Fibroblast of skin of abdomen (primary cell): ENCODE results near the gene CTAGE1.
"Not testable (repeated sequence)": the region's sequence is repeated elsewhere in the genome, so short reads cannot be mapped to it uniquely, and the experiment has no call there.

ENCODE experiments used
- DNase-seq: peaks from one replicate; pipeline ENCODE4 v3.0.0-alpha.2; 2013

CTAGE1 gene

GRCh38 chr18:22434973-22435608 lies 17.4 kb upstream of the CTAGE1 start:
- DNase-seq = peak; percentile 81

GRCh38 chr18:22433956-22434355 lies 16.2 kb upstream of the CTAGE1 start:
- DNase-seq = peak; percentile 85

GRCh38 chr18:22432657-22433137 lies 15.0 kb upstream of the CTAGE1 start:
- peak; percentile 85 for DNase-seq

DNA sequence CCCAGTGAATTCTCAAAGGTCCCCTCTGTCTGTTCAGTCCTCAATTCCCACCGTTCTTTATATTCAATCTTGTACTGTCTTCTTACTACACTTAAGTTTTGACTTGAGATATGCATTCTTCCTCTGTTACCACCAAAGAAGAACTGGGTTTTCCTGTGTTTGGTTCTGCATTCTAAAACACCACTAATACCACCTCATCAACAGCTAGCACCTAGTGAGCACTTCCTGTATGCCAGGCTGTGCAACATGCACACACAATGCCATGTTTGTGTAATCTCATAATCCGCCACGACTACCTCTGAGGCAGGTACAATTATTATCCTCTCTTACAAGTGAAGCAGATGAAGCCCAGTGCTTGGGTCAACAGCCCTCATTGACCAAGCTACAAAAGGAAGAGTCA lies 11.8 kb upstream of the CTAGE1 start:
- no peak for DNase-seq

DNA sequence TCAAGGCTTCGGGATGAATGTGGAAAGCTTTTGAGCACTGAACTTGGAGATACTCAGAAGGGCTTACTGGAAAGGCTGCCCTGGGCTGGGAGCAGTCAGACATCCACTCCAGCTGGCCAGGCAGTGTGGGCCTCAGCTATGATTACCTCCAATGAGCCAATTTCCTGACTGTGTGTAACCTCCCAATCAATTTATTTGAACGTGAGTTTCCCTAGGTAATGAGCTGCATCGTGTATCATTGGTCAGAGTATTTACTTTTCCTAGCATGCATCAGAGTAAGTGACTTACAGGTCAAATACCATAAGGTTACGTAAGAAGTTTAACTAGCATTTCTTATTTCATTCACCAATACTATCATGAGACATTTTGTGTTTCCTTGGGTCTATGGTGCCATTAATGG lies 11.0 kb upstream of the CTAGE1 start:
- DNase-seq = no peak

- DNase-seq = no peak
These were observed 10.3 kb upstream of the CTAGE1 start for GRCh38 chr18:22427822-22428549.

DNA sequence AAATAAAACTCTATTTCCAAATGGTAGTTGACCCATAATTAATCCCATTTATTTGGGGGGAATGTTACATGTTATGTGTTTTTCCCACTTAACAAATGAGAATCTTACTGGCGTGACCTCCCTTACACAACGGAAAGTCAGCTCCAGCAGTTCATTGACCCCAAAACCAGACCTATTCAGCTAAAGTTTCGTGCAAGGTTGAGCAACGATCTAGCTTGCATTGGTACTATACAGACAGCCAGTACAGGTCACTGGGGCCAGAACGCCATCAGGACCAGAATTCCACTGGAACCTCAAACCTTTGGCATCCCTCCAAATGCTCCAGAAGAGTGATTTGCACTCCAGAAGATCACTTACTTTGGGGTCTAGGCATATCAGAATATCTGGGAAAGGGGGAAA lies 6.8 kb upstream of the CTAGE1 start:
- no peak for DNase-seq

- no peak for DNase-seq
These were observed 6.3 kb upstream of the CTAGE1 start for GRCh38 chr18:22423878-22424564.

DNA sequence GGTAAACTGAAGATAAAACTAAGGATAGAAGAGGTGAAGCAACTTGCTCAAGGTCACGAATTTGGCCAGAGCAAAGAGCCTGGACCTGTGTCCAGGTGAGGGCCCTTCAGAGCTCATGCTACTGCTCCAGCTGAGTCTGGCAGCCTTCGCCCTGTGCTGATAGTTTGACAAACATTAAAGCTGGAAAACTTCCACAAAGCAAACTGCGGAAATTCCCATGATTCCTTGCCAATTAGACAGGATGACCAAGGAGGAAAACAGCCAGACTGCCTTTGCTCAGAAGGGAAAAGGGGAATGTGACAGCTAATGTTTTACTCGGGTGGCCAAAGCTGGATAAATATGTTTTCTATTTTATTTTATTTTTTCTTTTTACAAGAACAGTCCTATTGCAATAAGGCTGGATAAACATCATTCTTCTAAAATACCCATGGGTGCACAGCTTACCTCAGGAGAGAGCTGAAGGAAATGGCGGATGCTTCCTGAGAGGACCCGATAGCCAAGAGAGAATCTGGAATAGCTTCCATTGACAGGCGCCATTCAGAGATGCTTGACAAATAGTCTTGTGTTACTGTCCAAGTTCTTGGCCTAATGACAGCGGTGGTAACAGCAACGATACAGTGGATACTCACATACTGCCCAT lies 5.3 kb upstream of the CTAGE1 start:
- peak; percentile 75 for DNase-seq

DNA sequence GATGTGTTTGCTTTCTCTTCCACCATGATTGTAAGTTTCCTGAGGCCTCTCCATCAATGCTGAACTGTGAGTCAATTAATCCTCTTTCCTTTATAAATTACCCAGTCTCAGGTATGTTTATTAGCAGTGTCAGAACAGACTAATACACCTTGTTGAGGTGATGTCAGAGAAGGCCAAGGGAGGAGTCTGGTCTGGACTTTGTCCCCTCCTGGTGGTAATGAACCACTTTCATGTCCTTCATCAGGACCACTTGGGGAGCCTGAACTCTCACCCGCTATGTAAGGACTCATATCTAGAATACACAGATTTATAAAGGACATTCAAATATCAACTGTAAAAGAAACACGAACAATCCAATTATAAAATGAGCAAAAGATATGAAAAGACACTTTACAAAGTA lies 2.9 kb upstream of the CTAGE1 start:
- no peak for DNase-seq

GRCh38 chr18:22412176-22412911 lies 5.4 kb downstream of the CTAGE1 start:
- peak; percentile 92 for DNase-seq

DNA sequence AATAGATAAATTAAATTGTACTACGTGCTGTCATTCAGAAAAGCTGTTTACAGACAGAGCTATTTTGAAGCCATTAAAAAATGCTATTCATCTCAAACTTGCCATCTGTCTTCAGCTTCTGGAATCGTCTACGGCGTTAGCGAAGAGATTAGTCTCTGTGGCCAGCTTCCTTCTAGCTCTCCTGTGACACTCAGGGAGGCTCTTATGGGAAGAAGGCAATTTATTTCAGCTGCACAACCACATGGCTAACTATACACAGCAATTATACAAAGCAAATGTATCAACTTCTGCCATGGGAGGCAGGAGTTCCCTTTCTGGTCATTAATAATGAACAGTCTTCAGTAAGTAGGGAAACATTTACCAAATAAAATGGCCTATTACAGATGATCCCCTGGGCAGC lies 6.3 kb downstream of the CTAGE1 start:
- DNase-seq = no peak

DNA sequence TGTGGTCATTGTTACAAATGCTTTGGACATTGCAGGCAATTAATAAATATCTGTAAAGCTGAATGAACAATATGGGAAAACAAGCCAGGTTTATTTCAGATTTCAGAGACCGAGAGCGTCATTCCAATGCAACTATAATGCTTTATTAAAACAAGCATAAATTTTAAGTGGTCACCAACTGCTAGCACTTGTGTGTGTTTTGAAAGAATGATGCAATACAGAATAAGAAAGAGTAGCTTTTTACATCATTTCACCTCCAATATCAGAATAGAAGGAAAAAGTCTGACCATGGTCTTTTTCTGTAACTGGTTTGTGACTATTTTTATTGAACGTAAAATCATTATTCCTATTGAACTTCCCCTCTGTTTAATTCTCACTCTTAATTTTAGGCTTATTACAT lies 7.6 kb downstream of the CTAGE1 start:
- DNase-seq = no peak

- no peak for DNase-seq
These were observed 8.3 kb downstream of the CTAGE1 start for GRCh38 chr18:22409445-22409844.

DNA sequence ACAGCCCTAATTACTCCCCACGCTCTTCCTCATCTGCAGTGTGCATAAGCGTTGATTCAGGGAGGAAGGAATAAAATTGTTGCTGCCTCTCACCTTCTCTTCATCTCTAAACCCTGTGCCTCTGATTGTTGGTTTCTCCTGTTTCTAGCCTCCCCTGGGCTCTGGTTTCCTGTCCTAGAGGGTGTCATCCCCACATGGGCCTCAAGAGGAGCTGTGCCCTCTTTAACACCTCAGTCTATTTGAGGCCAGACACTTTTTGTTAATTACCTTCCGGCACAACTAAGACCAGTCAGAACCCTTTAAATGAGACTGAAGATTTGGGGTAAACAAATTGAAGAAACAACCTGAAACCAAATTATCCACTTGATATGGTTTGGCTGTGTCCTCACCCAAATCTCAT lies 9.7 kb downstream of the CTAGE1 start:
- DNase-seq = no peak

- no peak for DNase-seq
These were observed 12.6 kb downstream of the CTAGE1 start for GRCh38 chr18:22405142-22405541.

DNA sequence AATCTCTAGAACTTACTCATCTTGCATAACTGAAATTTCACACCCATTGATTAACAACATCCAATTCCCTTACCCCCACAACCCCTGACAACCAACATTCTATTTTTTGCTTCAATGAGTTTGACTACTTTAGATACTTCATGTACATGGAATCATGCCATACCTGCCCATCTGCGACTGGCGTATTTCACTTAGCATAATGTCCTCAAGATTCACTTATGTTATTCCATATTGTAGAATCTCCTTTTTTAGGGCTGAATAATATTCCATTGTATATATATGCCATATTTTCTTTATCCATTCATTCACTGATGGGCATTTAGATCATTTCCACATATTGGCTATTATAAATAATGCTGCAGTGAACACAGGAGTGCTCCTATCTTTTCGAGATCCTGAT lies 13.8 kb downstream of the CTAGE1 start:
- no peak for DNase-seq

DNA sequence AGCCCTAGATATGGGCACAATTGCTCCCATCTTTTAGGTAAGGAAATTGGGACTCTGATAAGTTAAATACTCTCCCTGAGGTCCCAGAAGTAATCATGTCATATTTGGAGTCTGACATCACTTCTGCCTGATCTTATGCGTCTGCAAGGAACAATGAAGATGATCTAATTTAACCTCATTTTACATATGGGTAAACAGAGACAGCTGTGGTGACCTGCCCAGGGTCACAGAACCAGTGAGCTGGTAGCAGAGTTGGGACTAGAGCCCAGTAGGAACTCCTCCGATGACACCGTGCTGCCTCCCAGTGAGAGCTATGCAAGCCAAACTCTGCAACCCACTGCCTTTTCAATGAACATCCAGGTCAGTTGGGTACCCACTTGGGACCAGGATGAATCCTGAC lies 17.8 kb downstream of the CTAGE1 start:
- DNase-seq = no peak

GRCh38 chr18:22398464-22398863 lies 19.3 kb downstream of the CTAGE1 start:
- DNase-seq = no peak

DNA sequence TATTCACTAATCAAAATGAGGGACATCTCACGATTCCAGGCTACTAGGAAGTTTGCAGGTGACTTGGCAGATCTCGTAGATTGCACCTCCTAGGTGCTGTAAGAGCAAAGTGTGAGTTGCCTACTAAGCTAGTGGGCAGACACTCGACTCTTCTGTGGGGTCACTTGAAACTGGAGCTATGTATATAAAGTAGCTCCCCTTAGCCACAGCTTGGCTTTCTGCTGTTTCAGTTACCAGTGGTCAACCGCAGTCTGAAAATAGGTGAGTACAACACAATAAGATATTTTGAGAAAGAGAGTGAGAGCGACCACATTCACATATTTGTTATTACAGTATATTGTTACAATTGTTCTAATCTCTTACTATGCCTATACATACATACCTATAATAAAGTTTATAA lies 23.3 kb downstream of the CTAGE1 start:
- DNase-seq = no peak

DNA sequence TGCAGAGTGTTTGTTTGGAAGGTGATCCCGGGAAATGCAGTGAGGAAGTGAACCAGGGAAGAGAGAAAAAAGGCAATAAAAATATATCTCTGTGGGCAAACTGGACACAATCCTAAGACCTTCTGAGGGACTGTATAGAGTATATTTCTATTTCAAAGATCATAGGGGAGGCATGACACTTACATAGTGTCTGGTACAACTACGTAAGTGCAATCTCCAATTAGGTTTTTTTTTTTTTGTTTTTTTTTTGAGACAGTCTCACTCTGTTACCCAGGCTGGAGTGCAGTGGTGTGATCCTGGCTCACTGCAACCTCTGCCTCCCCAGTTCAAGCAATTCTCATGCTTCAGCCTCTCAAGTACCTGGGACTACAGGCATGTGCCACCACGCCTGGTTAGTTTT lies 24.6 kb downstream of the CTAGE1 start:
- DNase-seq = not testable (repeated sequence)
